Glomerular endothelial cell (primary cell): ENCODE results near the gene PPP2R2C. TPM values are rescaled to one million over a fixed set of nuclear protein-coding genes. Genes with fewer than 3 reads are reported as not detected.

ENCODE experiments used
- DNase-seq: peaks from one replicate; pipeline ENCODE4 v3.0.0-alpha.2; 2011; ENCODE audit warnings: low read depth, low spot score; ENCODE audit errors: extremely low read depth
- total RNA-seq: library from RNA; depleted of rRNA; stranded (reverse); fragments of >200 nt; gene quantifications from 2 replicates; pipeline ENCODE4 v1.2.3, GENCODE V29; 2015

Gene PPP2R2C
- total RNA-seq, 1 donor from 2014 or later: 0.41 TPM

DNA sequence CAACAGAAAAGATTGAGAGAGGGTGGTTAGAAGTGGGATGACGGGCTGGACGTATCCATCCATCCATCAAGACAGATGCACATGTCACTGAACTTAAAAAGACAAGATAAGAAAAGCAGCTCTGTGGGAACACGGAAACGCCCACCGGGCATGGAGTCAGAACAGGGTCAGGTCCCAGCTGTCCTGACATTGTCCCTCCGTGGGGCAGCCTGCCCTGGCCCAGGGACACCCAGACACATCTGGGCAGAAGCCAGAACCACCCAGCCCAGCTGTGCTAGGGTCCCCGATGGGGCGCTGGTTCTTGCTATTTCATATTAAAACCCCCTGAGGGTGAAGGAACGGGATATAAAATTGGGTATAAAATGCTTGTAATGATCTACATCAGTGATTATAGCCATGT, 88.5 kb downstream of the PPP2R2C start:
- no peak for DNase-seq

DNA sequence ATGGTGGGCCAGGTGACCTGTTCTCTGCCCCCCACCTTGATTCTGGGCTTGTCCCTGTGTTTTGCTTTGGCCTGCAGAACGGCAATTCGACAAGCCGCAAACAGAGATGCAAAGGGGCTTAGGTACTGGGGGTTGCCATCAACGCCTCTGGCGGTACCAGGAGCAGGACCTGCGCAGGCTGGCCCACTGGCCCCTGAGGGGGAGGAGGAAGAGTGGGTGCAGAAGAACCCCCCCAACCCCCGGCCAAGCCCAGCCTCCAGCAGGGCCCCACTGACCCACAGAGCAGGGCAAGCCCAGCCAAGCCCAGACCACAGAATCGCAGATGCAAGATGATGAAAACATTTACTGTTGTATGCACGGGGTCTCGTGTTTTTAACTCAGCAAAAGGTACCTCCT, 89.4 kb downstream of the PPP2R2C start:
- DNase-seq: no peak

DNA sequence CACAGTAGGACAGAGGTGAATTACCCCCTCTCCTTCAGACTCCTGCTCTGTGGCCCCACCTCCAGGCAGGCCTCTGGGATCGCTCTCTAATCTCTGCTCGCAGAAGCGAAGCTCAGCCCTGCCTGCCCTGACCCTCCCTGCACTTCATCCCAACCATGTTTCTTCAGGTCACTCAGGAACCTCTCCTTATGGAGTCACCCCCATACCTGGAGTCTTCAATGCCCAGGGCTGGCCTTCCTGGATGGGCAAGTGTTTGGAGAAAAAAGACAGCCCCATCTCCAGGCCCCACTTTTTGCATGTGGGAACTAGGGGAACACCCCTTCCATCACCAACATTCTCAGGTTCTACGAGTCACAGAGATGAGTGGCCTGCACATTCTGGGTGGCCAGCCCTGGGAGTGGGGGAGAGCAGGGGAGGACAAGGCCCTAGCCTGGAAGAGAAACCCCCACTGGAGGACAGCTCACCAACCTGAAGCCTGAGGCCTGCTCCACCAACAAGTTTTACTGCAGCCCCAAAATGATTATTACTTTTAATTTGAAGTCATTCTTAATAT, 90.8 kb downstream of the PPP2R2C start:
- DNase-seq: no peak

DNA sequence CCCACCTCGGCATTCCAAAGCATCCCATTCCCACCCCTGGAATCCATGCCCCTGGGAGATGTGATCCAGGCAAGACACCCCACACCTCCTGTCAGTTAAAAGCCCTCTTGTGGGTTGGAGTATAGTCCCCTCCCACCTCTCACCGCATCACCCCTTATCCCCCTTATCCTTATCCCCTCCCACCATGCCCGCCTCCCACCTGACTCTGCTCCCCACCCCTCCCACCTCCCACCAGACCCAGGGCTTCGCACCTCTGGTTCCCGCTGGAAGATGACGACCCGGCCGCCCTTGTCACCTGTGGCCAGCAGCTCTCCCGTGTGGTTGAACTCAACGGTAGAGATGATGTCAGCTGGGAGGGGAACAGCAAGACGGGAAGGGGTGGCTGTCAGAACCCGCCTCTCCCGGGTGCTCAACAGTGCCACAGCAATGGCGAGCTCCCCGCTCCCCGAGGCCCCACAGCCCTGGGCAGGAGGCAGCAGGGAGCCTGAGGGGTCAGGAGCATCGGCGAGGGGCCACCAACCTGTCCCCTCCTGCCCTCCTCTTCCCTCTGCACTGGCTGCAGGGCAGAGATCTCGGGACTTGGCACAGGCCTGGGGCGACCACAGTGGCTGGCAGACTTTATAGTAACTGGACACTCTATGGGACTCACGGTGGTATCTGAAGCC, 91.5 kb downstream of the PPP2R2C start:
- DNase-seq: no peak

DNA sequence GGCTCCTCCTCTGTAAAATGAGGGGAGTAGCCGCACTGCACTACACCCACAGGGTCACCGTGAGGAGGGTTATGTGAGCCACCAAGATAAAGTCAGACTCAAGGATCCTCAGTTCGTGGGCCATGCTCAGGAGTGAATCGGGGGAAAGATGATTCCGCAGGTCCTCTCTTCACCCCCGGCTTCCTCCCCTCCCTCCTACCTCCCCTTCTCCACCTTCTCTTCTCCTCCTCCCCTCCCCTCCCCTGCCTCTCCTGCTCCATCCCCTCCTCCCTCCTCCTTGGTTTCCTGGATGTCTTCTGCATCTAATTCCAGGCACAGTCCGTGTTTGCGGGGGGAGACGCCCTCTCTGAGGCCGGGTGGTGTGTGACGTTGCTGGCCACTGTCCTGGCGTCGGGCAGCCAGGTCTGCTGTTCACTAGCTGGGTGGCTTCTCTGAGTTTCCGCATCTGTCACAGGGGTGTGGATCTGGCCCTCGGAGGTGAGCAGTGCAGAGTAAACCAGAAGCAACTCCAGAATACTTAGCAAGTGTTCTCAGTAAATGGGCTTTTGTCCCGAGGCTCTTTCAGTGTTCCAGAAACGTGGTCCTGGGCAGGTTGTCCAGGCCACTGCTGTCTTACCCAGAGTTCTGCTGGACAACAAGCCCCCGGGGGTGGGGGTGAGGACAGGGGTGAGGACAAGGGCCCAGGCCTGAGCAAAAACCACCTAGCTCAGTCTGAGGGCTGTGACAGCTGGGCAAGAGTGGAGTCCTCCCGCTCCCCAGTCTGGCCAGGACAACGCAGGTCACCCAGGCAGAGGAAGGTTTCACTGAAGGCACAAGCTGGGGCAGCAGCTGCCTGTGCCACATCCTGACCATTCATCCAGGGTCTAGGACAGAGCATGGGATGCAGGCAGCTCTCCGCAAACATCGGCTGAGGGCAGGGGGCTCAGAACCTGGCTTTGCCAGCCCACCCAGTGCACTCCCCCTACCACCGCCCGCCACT, 92.4 kb downstream of the PPP2R2C start:
- no peak for DNase-seq

DNA sequence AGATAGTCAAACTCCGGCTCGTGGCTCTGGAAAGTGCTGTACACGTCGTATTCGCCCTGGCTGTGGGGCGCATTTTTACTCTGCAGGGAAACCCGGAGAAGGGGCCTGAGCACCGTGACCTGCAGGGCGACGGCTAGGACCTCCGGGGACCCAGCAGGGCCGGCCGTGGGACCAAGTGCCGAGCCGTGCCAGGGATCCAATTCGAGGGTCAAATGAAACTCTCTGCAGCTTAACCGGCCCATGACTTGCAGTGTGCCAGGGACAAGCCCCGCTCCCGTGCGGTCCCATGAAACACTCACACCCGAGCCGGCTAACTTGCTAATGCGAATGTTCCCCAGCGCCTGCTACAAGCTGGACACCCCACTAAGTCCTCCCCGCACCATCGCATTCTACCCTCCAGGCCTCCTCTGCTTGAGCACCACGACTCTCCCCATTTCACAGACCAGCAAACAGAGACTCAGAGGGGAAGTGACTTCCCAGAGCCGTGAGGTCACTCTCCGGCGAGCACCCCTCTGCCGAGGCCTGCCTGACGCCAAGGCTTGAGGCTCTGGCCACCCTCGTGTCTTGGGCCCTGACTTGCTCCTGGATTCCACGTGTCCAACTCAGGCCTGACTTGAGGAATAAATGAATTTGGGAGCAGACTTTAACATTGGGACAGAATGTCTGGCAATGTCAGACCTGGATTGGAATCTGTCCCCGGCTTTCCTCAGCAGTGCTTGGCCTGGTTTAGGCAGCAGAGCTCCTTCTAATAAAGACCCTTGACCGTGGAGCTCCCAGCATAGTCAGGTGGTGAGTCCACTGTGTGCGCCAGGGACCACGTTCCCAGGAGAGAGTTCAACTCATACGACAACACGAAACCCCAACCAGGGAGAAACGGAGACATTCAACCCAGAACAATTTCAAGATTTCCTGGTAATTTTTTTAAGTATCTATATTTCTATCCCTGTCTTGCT, 93.6 kb downstream of the PPP2R2C start:
- DNase-seq: no peak

DNA sequence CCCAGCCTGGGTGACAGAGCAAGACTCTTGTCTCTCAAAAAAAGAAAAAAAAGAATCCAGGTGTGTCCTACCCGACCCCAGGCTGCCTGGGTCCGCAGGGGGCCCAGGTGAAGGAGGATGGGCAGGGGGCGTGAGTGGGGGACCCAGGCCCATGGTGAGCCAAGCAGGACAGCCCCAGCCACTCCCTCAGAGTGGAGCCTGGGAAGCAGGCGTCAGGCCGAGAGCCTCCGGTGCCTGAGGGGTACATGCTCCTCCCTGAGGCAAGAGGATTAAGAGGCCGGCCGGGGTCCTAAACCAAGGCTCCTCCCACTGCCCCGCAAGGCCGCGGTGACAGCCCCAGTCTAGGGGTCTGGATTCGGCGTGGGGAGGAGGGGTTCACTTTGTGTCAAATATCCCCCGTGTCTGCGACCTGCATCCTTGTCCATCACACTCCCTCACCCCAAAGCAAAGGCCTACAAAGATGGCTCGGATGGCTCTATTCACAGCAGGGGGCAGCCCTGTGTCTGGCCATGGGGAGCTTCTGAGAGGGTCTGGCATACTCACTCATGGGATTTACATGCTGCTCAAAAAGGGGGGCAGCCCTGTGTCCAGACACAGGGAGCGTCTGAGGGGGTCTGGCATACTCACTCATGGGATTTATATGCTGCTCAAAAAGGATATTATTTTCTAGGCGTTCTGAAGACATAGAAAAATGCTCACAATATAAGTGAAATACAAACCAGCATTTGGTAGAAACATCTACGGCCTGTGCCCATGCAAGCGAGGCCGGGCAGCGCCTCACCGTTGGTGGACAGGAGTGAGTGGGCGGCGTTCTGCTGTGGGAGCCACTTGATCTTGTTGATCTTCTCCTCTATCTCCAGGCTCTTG, 94.6 kb downstream of the PPP2R2C start:
- no peak for DNase-seq

DNA sequence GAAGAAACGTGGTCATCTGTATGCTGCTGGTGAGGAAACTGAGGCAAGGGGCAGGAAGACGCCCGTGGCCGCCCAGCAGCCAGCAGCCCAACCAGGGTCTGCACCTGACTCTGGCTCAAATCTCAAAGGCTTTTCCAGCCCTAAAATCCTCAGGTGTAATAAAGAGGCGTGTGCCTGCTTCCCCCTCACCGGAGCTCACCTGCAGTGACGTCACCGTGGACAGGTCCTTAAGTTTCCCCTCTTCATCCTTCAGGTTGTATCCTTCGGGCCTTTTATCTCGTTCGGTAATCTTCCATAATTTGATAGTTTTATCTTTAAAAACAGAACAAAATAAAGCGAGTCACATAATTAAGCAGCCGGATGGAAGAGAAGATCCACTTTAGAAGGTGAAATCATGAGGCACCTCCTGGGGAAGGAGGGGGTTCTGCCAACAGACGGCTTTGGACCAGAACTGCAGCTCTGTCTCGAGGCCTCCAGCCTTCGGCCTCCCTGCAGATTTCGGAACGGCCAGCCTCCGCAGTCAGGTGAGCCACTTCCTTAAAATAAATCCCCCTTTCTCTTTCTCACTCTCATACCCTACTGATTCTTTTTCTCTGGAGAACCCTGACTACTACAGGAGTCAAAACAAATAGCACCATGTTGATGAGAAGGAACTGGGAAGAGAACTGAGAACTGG, 96.7 kb downstream of the PPP2R2C start:
- no peak for DNase-seq

DNA sequence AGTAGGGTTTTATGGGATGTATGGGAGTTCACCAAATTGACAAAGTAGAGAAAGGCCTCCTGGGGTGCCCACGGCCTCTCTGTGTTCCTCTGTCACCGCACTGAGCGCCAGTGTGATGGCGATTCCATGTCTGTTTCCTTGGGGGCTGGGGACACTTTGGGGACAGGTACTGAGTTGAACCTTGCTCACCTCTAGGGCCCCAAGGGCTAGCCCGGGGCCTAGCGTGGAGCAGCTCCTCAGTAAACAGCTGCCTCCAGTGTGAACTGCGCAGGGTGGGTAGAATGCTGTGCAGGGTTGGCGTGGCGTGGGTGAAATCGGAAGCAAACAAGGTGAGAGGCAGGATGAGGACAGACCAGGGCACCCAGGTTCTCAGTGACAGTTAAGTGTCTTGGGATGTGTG, 97.8 kb downstream of the PPP2R2C start:
- DNase-seq: no peak

DNA sequence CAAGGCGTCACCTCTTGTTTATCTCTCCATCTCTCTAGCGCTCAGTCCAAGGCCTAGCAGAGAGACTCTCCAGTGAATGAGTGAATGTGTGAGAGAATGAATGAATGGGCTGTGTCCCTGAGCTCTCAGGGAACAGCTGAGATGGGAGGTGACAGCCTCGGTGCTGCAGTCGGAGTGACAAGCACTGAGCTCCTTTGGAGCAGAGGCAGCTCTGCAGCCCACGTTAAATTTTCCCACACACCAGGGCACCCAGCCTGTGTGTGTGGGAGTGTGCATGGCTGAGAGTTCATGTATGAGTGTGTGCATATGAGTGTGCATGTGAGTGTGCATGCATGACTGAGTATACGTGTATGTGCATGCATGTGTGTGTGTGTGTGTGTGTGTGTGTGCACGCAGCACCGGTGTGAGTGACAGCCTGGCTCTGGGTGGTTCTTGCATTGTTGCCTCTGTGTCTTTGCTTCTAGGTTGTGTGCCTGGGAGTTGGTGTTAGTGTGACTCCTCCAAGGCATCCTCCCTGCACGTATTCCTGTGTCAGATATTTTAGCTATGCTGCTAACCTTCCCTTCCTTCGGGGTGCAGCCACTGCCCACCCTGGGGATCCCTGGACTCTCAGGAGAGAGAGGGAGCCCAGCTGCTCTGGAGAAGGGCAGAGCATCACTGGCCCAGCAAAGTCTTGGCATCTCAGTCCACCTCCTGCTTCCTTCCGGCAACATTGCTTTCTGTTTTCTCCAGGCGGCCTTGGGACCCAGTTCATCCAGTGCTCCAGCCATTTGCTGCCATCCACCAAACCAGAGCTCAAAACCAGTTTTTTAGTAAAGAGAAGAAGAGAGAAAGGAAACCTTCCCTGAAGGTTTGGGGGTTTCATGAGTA, 98.6 kb downstream of the PPP2R2C start:
- no peak for DNase-seq

DNA sequence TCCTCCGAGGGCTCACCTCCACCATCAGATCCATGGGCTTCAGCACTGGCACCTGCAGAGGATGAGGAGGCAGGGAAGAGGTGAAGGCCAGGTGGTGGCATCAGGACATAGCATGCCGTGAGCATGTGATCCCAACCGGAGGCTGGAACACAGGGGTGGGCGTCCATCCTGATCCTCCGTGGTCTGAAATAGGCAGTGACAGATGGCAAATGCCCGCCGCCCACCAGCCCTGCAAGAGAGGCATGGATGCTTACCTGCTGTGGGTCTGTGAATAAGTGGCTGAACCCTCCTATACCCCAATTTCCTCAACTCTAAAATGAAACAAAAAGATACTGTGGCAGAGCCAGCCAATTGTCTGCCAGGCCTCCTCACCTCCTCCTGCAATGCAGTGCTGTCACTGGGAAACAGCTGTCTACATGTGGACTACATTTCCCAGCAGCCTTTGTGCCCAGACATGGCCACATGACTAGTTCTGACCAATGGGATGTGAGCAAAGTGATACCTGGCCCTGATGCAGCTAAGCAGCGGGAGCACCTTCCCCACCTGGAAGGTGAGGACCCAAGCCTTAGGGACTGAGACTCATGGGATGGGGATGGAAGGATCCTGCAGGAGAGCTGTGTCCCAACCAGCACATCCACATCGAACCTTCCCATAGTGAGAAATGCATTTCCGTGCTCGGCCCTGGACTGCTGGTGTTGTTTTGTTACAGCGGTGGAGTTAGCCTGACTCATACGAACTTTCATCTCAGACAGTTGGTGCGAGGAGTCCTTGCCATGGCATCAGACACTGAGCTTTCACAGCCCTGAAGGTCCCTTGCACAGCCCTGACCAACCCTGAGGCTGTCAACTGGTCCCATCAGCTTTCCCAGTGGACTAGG, 99.5 kb downstream of the PPP2R2C start:
- DNase-seq: no peak

DNA sequence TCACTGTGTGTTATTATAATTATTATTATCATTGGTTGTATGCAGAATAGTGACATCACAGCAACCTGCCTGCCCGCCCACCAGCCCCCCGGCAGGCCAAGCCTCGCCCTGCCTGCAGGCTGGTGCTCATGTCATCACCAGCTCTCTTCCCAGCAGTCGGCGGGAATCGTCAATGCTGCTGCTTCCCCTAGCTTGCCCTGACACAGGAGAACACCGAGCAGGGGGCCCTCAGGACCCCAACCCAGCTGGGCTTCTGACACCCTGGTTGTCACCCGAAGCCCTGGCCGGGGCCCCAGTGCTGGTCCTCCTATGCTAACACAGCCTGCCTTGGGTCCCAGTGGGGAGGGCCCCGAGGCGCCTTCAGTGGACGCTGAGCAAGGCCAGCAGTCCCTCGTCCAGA, 100.6 kb downstream of the PPP2R2C start:
- DNase-seq: no peak

DNA sequence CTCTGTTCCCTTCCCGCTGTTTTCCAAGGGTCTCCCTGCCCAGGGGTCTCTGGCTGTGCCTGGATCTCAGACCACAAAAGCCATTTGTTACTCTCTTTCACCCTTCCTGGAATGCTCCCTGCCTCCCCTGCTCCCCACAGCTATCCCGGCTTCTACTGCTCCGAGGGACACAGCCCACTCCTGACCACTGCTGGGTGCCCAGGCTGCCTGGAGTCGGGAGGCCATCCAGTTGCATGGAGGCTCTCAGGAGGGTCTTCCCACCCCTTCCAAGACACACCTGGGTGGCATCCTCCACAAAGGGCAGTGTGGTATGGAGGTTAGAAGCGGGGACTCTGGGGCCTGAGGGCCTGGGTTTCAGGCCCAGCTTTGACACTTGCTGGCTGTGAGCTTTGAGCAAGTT, 101.1 kb downstream of the PPP2R2C start:
- no peak for DNase-seq

DNA sequence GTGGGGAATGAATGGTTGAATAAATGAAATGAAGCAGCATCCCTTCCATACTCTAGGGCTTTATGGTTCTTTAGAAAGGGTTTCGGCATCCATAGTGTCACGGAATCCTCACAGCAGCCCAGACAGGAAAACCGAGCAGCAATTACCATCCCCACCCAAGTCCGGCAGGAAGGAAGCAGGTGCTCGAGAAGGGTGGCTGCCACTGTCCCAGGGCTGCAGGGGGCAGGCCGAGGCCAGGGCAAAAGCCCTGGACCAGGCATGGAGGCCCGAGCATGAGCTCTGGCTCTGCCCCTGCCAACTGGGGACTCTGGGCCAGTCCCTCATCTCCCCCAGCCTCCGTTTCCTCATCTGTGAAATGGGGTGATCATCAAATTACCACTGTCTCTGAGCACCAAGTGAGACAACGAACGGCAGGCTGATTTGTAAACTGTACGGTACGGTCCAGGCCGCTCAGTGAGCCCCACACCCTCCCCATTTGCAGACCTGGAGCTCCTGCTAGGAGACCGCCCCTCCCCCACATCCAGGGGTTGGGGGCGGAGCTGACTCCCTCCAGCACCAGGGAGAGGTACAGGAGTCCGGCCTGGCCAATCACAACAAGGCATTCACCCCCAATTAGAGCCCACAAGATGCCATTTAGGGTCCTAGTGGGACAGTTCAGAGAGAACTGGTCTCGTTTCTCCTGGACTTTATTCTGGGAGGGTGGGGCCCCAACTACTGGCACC, 102.3 kb downstream of the PPP2R2C start:
- no peak for DNase-seq

DNA sequence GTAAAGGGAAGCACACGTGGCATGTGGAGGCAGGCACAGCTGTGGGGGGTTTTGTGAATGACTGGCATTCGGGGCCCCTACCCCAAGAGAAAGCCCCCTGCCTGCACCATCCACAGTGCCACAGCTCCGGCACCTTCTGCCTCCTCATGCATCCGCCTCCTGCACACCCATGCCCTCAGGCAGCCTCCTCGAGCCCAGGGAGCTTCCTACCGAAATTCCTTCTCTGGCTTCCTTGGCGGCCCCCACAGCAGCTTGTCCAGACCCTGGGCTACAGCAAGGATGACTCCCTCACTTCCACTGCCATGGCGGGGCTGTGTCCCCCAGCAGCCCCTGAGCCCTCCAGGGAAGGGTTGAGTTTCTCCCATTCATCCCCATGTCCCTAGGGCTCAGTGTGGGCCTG, 102.9 kb downstream of the PPP2R2C start:
- no peak for DNase-seq

DNA sequence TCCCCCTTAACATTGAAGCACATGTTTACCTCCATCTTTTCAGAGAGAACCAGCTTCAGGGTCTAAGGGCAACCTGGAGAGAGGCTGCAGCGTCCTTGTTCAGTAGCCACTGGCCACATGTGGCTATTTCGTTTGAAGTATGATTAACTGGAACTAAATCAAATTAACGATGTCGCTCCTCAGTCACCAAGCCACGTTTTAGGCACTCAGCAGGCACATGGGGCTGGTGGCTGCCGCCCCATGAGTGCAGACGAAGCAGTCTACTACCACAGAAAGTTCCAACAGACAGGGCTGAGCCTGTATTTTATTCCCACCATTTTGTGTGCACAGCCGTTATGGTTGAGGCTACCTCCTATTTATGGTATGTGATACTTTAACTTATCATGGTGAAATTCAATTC, 103.4 kb downstream of the PPP2R2C start:
- no peak for DNase-seq

DNA sequence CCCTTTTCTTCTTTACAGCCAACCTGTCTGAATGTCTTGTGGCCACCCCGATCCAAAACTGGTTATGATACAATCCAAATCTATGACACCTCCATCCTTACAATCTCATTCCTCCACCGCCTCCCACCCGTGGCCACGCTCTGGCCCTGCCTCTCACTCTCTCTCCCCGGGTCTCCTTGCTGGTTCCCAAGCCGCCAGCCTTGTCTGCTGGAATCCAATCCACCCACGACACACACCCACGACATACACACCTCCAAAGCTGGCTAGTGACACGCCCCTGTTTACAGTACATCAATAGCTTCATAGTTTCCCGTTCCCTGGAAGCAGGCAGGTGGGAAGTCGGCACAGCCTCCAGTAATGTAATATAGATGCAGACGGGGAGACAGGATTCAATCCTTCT, 103.8 kb downstream of the PPP2R2C start:
- DNase-seq: no peak
